ENCODE measurements around the gene ACAN. TPM values are rescaled to one million over a fixed set of nuclear protein-coding genes. Genes with fewer than 3 reads are reported as not detected.

The ACAN gene
- total RNA-seq, 1 donor from 2014 or later: 0.13 TPM

- no peak for TF ChIP-seq CTCF (IDR thresholded peaks at IDR 0.05; ENCODE audit: unreplicated experiment)
- Mint-ChIP-seq H3K4me3 (no peak overlapping the region), H3K4me1 (peaks cover 18% of the 10 kb centered on the region), H3K27ac (no peak overlapping the region), H3K9me3 (no peaks in the 10 kb centered on the region), H3K36me3 (peaks cover 4% of the 10 kb centered on the region), H3K27me3 (ENCODE audit: low read depth) (no peaks in the 10 kb centered on the region)
- DNase-seq (ENCODE audit: low spot score in 2 of 2, unreplicated experiment in 2 of 2): no peak
Measured at GRCh38 chr15:88900982-88901418, 97.8 kb downstream of the ACAN start.

GRCh38 chr15:88901508-88902220 lies 98.4 kb downstream of the ACAN start:
- Mint-ChIP-seq H3K4me3 (no peak overlapping the region), H3K36me3 (peaks cover 7% of the 10 kb centered on the region), H3K9me3 (no peaks in the 10 kb centered on the region), H3K4me1 (peaks cover 14% of the 10 kb centered on the region), H3K27ac (no peak overlapping the region), H3K27me3 (ENCODE audit: low read depth) (no peaks in the 10 kb centered on the region)
- DNase-seq (ENCODE audit: low spot score in 2 of 2, unreplicated experiment in 2 of 2): no peak
- TF ChIP-seq CTCF (IDR thresholded peaks at IDR 0.05; ENCODE audit: unreplicated experiment): no peak

GRCh38 chr15:88902221-88902835 lies 99.1 kb downstream of the ACAN start:
- Mint-ChIP-seq H3K4me1 (peaks cover 8% of the 10 kb centered on the region), H3K27me3 (ENCODE audit: low read depth) (no peaks in the 10 kb centered on the region), H3K9me3 (no peaks in the 10 kb centered on the region), H3K4me3 (no peak overlapping the region), H3K36me3 (peaks cover 11% of the 10 kb centered on the region), H3K27ac (no peak overlapping the region)
- no peak for DNase-seq (ENCODE audit: low spot score in 2 of 2, unreplicated experiment in 2 of 2)
- no peak for TF ChIP-seq CTCF (IDR thresholded peaks at IDR 0.05; ENCODE audit: unreplicated experiment)

- Mint-ChIP-seq H3K9me3 (no peaks in the 10 kb centered on the region), H3K27me3 (ENCODE audit: low read depth) (no peaks in the 10 kb centered on the region), H3K4me1 (peaks cover 2% of the 10 kb centered on the region), H3K4me3 (no peak overlapping the region), H3K27ac (no peak overlapping the region), H3K36me3 (peaks cover 11% of the 10 kb centered on the region)
- TF ChIP-seq CTCF (IDR thresholded peaks at IDR 0.05; ENCODE audit: unreplicated experiment): no peak
- DNase-seq (ENCODE audit: low spot score in 2 of 2, unreplicated experiment in 2 of 2): no peak
Measured at GRCh38 chr15:88902846-88903245, 99.6 kb downstream of the ACAN start.

- Mint-ChIP-seq H3K27me3 (ENCODE audit: low read depth) (no peaks in the 10 kb centered on the region), H3K36me3 (peaks cover 17% of the 10 kb centered on the region), H3K9me3 (no peaks in the 10 kb centered on the region), H3K27ac (no peak overlapping the region), H3K4me3 (no peak overlapping the region), H3K4me1 (peaks cover 3% of the 10 kb centered on the region)
- TF ChIP-seq CTCF (IDR thresholded peaks at IDR 0.05; ENCODE audit: unreplicated experiment): no peak
- DNase-seq (ENCODE audit: low spot score in 2 of 2, unreplicated experiment in 2 of 2): no peak
Measured at GRCh38 chr15:88904257-88904623, 101.0 kb downstream of the ACAN start.
